Aorta (tissue), 5 donors: ENCODE measurements around the gene CHMP4B. TPM values are rescaled to one million over a fixed set of nuclear protein-coding genes. Genes with fewer than 3 reads are reported as not detected.

Source experiments
- ATAC-seq: fragments of 200-7000 bp; cut with Tn5 transposase; one replicate; pipeline ENCODE4 v1.9.1; 2022; ENCODE audit warnings: moderate library complexity; ENCODE audit not compliant: low FRiP score
- DNase-seq, 2 donors: peaks; one replicate each; pipeline ENCODE4 v3.0.0-alpha.2; 2020
- H3K27ac ChIP-seq, 2 donors: one replicate each; pipeline ENCODE4 v1.5.1; 2013; ENCODE audit warnings: low read length in 2 of 2, mild to moderate bottlenecking in 2 of 2, moderate library complexity in 2 of 2, control low read depth in 1 of 2, inconsistent platforms in 1 of 2, low read depth in 1 of 2
- H3K27me3 ChIP-seq, 2 donors: one replicate each; pipeline ENCODE4 v1.6.1; 2013; ENCODE audit warnings: control low read depth in 1 of 2, low read length in 1 of 2, mild to moderate bottlenecking in 1 of 2, moderate library complexity in 1 of 2; ENCODE audit not compliant: insufficient read depth in 2 of 2, control insufficient read depth in 1 of 2
- H3K36me3 ChIP-seq, 2 donors: one replicate each; pipeline ENCODE4 v1.6.1; 2013; ENCODE audit warnings: control low read depth in 1 of 2, low read length in 1 of 2, mild to moderate bottlenecking in 1 of 2; ENCODE audit not compliant: insufficient read depth in 2 of 2, control insufficient read depth in 1 of 2
- H3K4me1 ChIP-seq, 2 donors: one replicate each; pipeline ENCODE4 v1.6.1; 2013; ENCODE audit warnings: low read length in 2 of 2, control low read depth in 1 of 2, mild to moderate bottlenecking in 1 of 2, moderate library complexity in 1 of 2; ENCODE audit not compliant: insufficient read depth in 2 of 2, control insufficient read depth in 1 of 2
- H3K4me3 ChIP-seq, 2 donors: one replicate each; pipeline ENCODE4 v1.5.1; 2013; ENCODE audit warnings: low read length in 2 of 2, control low read depth in 1 of 2, mild to moderate bottlenecking in 1 of 2
- H3K9me3 ChIP-seq: one replicate; pipeline ENCODE4 v1.6.1; 2013; ENCODE audit warnings: mild to moderate bottlenecking, low read length; ENCODE audit not compliant: control insufficient read depth
- WGBS, 2 donors: extraction: QIAGEN DNeasy Blood & Tissue Kit; methylation state at CpG; one replicate each; pipeline ENCODE4 v1.1.7; 2013; 5-methylcytosine and 5-hydroxymethylcytosine counted together
- intact Hi-C, 2 donors: fragments of 100-400 bp; cut with DNase I; formaldehyde crosslinking; loops; one replicate each; pipeline versions ENCODE4 v1.14.2 to v1.15.0; 2022
- polyA plus RNA-seq, 2 donors: library from polyadenylated mRNA; stranded (reverse); fragments of 200-250 nt; gene quantifications; one replicate each; pipeline ENCODE4 v1.2.3, GENCODE V29; 2013
- total RNA-seq, 2 donors: library from RNA; stranded (reverse); fragmentation: NEBNext Ultra II Directional; extraction: Animal tissue kit (Norgen Biotek cat#: 25700); gene quantifications; one replicate each; pipeline ENCODE4 v1.2.1, GENCODE V29; 2021
- donor health status: healthy with polysubstance abuse.
- donor health status: Bipolar disorder and iron deficiency.
- donor health status: DM: no; HTN: no; CAD: no.
- donor health status: DM: no; HTN: no; CAD: no.
- donor health status: DM: yes; HTN: yes; CAD: no.

Gene CHMP4B
- total and polyA plus RNA-seq, 4 donors, result 96.6 to 194 (median 128) TPM

- Histone ChIP-seq H3K27ac (no peak overlapping the region), H3K9me3 (no peaks in the 10 kb centered on the region), H3K27me3 (no peaks in the 10 kb centered on the region), H3K4me3 (no peak overlapping the region), H3K4me1 (peaks cover 0 to 7% of the 10 kb centered on the region in 2 donors), H3K36me3 (no peaks in the 10 kb centered on the region)
- intact Hi-C loops, result no loop called here
- ATAC-seq (no peak), DNase-seq (no peak)
- WGBS, 2 donors, result 48 to 71% methylated on average over 1 of the region's 1 CpG
Observed at GRCh38 chr20:33843050-33843449, 31.9 kb downstream of the CHMP4B start.

GRCh38 chr20:33843854-33844253 is 32.7 kb downstream of the CHMP4B start:
- Histone ChIP-seq H3K4me1 (peaks cover 0 to 7% of the 10 kb centered on the region in 2 donors), H3K27me3 (no peaks in the 10 kb centered on the region), H3K9me3 (no peaks in the 10 kb centered on the region), H3K4me3 (no peak overlapping the region), H3K27ac (no peak overlapping the region), H3K36me3 (no peaks in the 10 kb centered on the region)
- ATAC-seq (no peak), DNase-seq (no peak)
- 57 to 59% methylated on average over 4 of the region's 4 CpGs for WGBS, 2 donors
- intact Hi-C loops, result no loop called here

GRCh38 chr20:33846291-33846935 is 35.3 kb downstream of the CHMP4B start:
- Histone ChIP-seq H3K9me3 (no peaks in the 10 kb centered on the region), H3K27ac (no peak overlapping the region), H3K36me3 (peaks cover 0 to 3% of the 10 kb centered on the region in 2 donors), H3K4me3 (no peak overlapping the region), H3K4me1 (peaks cover 0 to 7% of the 10 kb centered on the region in 2 donors), H3K27me3 (no peaks in the 10 kb centered on the region)
- WGBS, 2 donors, result 21 to 25% methylated on average over 6 of the region's 6 CpGs
- ATAC-seq, result peak; percentile 62
- intact Hi-C loops, result no loop called here
- peak in 1 of 2 donors; percentile 56 for DNase-seq

- no peak overlapping the region for H3K27ac ChIP-seq
Observed at GRCh38 chr20:33847006-33847405, 35.9 kb downstream of the CHMP4B start.

GRCh38 chr20:33848391-33848790 is 37.2 kb downstream of the CHMP4B start:
- Histone ChIP-seq H3K9me3 (no peaks in the 10 kb centered on the region), H3K36me3 (peaks cover 2 to 6% of the 10 kb centered on the region in 2 donors), H3K4me1 (peaks cover 0 to 4% of the 10 kb centered on the region in 2 donors), H3K27me3 (no peaks in the 10 kb centered on the region), H3K4me3 (no peak overlapping the region), H3K27ac (no peak overlapping the region)
- 86 to 88% methylated on average over 19 of the region's 19 CpGs for WGBS, 2 donors
- DNase-seq (no peak), ATAC-seq (no peak)
- intact Hi-C loops, result no loop called here

More at GRCh38 chr20:33847006-33847405, 35.9 kb downstream of the CHMP4B start:
- Histone ChIP-seq H3K36me3 (peaks cover 2 to 3% of the 10 kb centered on the region in 2 donors), H3K27me3 (no peaks in the 10 kb centered on the region), H3K9me3 (no peaks in the 10 kb centered on the region), H3K4me1 (peaks cover 0 to 4% of the 10 kb centered on the region in 2 donors), H3K4me3 (no peak overlapping the region)
- ATAC-seq (no peak), DNase-seq (no peak)
- intact Hi-C loops, result no loop called here

GRCh38 chr20:33850159-33850558 is 39.0 kb downstream of the CHMP4B start:
- H3K4me3 ChIP-seq, result no peak overlapping the region
- H3K36me3 ChIP-seq, result peaks cover 6 to 10% of the 10 kb centered on the region in 2 donors
- no peak for DNase-seq
- no peak overlapping the region for H3K27ac ChIP-seq
- no peak for ATAC-seq
- peaks cover 0 to 4% of the 10 kb centered on the region in 2 donors for H3K4me1 ChIP-seq
- 80 to 83% methylated on average over 3 of the region's 3 CpGs for WGBS, 2 donors
- intact Hi-C loops, result no loop called here
- H3K27me3 ChIP-seq, result no peaks in the 10 kb centered on the region
- no peaks in the 10 kb centered on the region for H3K9me3 ChIP-seq

- no peak overlapping the region for H3K4me3 ChIP-seq
- no peaks in the 10 kb centered on the region for H3K4me1 ChIP-seq
- intact Hi-C loops, result no loop called here
- no peak overlapping the region for H3K27ac ChIP-seq
- H3K36me3 ChIP-seq, result peaks cover 6 to 10% of the 10 kb centered on the region in 2 donors
- DNase-seq (no peak), ATAC-seq (no peak)
- WGBS, 2 donors, result 94 to 95% methylated on average over 13 of the region's 13 CpGs
- H3K27me3 ChIP-seq, result no peaks in the 10 kb centered on the region
- H3K9me3 ChIP-seq, result no peaks in the 10 kb centered on the region
Observed at GRCh38 chr20:33851842-33852466, 40.8 kb downstream of the CHMP4B start.

GRCh38 chr20:33852626-33853506 is 41.7 kb downstream of the CHMP4B start:
- no peaks in the 10 kb centered on the region for H3K4me1 ChIP-seq
- no peak overlapping the region for H3K27ac ChIP-seq
- H3K9me3 ChIP-seq, result no peaks in the 10 kb centered on the region
- WGBS, 2 donors, result 88% methylated on average over 11 of the region's 11 CpGs
- ATAC-seq (no peak), DNase-seq (peak in 1 of 2 donors; percentile 19)
- H3K36me3 ChIP-seq, result peaks cover 6 to 10% of the 10 kb centered on the region in 2 donors
- H3K27me3 ChIP-seq, result no peaks in the 10 kb centered on the region
- intact Hi-C loops, result no loop called here
- H3K4me3 ChIP-seq, result no peak overlapping the region
